ENCODE results near the gene B4GALNT1. TPM values are rescaled to one million over a fixed set of nuclear protein-coding genes. Genes with fewer than 3 reads are reported as not detected.
"Not testable (repeated sequence)": the region's sequence is repeated elsewhere in the genome, so short reads cannot be mapped to it uniquely, and the experiment has no call there.

B4GALNT1 gene
- total and polyA plus RNA-seq, 4 donors: 0.11 to 0.30 (median 0.25) TPM; not detected in 1

- Histone ChIP-seq H3K4me1 (ENCODE audit: control insufficient read depth in 4 of 4, insufficient read depth in 4 of 4, low read length in 3 of 4) (no peaks in the 10 kb centered on the region), H3K27me3 (ENCODE audit: control insufficient read depth in 4 of 4, insufficient read depth in 4 of 4, low read length in 3 of 4) (no peaks in the 10 kb centered on the region), H3K4me3 (ENCODE audit: low read depth in 1 of 3, low read length in 3 of 3) (no peak overlapping the region), H3K9ac (ENCODE audit: low read depth in 1 of 2, low read length in 2 of 2) (no peak overlapping the region), H3K9me3 (ENCODE audit: control insufficient read depth in 4 of 4, low read length in 3 of 4) (no peaks in the 10 kb centered on the region), H3K27ac (ENCODE audit: low read depth in 1 of 2, low read length in 2 of 2) (no peak overlapping the region), H3K36me3 (ENCODE audit: control insufficient read depth in 4 of 4, insufficient read depth in 3 of 4, low read depth in 1 of 4, low read length in 3 of 4) (no peaks in the 10 kb centered on the region)
- TF ChIP-seq YY1 (IDR thresholded peaks at IDR 0.05): no peak
- no peak for TF ChIP-seq RXRA (IDR thresholded peaks at IDR 0.05)
- TF ChIP-seq TAF1 (conservative IDR thresholded peaks at IDR 0.05): no peak
- 80% methylated on average over 5 of the region's 5 CpGs for WGBS
- DNase-seq (ENCODE audit: low spot score): no peak
Observed at GRCh38 chr12:57666897-57667296, 33.9 kb upstream of the B4GALNT1 start.

GRCh38 chr12:57665066-57665820 is 32.2 kb upstream of the B4GALNT1 start:
- H3K9me3 ChIP-seq (ENCODE audit: control insufficient read depth in 4 of 4, low read length in 3 of 4); H3K27ac ChIP-seq (ENCODE audit: low read depth in 1 of 2, low read length in 2 of 2); H3K27me3 ChIP-seq (ENCODE audit: control insufficient read depth in 4 of 4, insufficient read depth in 4 of 4, low read length in 3 of 4); DNase-seq (ENCODE audit: low spot score); H3K4me1 ChIP-seq (ENCODE audit: control insufficient read depth in 4 of 4, insufficient read depth in 4 of 4, low read length in 3 of 4); H3K9ac ChIP-seq (ENCODE audit: low read depth in 1 of 2, low read length in 2 of 2); H3K36me3 ChIP-seq (ENCODE audit: control insufficient read depth in 4 of 4, insufficient read depth in 3 of 4, low read depth in 1 of 4, low read length in 3 of 4); H3K4me3 ChIP-seq (ENCODE audit: low read depth in 1 of 3, low read length in 3 of 3): not testable (repeated sequence)
- 84% methylated on average over 34 of the region's 34 CpGs for WGBS

- 88% methylated on average over 4 of the region's 4 CpGs for WGBS
- Histone ChIP-seq H3K27ac (ENCODE audit: low read depth in 1 of 2, low read length in 2 of 2) (no peak overlapping the region), H3K4me1 (ENCODE audit: control insufficient read depth in 4 of 4, insufficient read depth in 4 of 4, low read length in 3 of 4) (peaks cover 0 to 5% (median 4%) of the 10 kb centered on the region in 4 donors), H3K27me3 (ENCODE audit: control insufficient read depth in 4 of 4, insufficient read depth in 4 of 4, low read length in 3 of 4) (no peaks in the 10 kb centered on the region), H3K9ac (ENCODE audit: low read depth in 1 of 2, low read length in 2 of 2) (no peak overlapping the region), H3K9me3 (ENCODE audit: control insufficient read depth in 4 of 4, low read length in 3 of 4) (no peaks in the 10 kb centered on the region), H3K36me3 (ENCODE audit: control insufficient read depth in 4 of 4, insufficient read depth in 3 of 4, low read depth in 1 of 4, low read length in 3 of 4) (no peaks in the 10 kb centered on the region), H3K4me3 (ENCODE audit: low read depth in 1 of 3, low read length in 3 of 3) (no peak overlapping the region)
- TF ChIP-seq JUND (IDR thresholded peaks at IDR 0.05) (no peak), MAX (IDR thresholded peaks at IDR 0.05) (no peak), ATF3 (IDR thresholded peaks at IDR 0.05) (no peak), RXRA (IDR thresholded peaks at IDR 0.05) (no peak), SP1 (IDR thresholded peaks at IDR 0.05) (no peak), RAD21 (IDR thresholded peaks at IDR 0.05) (no peak), HNF4G (IDR thresholded peaks at IDR 0.05) (no peak), YY1 (IDR thresholded peaks at IDR 0.05) (no peak), ZBTB33 (IDR thresholded peaks at IDR 0.05) (no peak), REST (IDR thresholded peaks at IDR 0.05) (no peak)
- DNase-seq (ENCODE audit: low spot score): no peak
Observed at GRCh38 chr12:57661376-57661775, 28.4 kb upstream of the B4GALNT1 start.

All from liver (tissue), 9 donors.